HG03159 (cell line): ENCODE results near the gene NR6A1.
"Not testable (repeated sequence)": the region's sequence is repeated elsewhere in the genome, so short reads cannot be mapped to it uniquely, and the experiment has no call there.

Source experiments
- ATAC-seq: cut with Tn5 transposase; IDR thresholded peaks from one replicate; pipeline ENCODE4 v1.9.1; 2021; ENCODE audit warnings: mild to moderate bottlenecking, moderate library complexity; ENCODE audit not compliant: unreplicated experiment

The NR6A1 gene

DNA sequence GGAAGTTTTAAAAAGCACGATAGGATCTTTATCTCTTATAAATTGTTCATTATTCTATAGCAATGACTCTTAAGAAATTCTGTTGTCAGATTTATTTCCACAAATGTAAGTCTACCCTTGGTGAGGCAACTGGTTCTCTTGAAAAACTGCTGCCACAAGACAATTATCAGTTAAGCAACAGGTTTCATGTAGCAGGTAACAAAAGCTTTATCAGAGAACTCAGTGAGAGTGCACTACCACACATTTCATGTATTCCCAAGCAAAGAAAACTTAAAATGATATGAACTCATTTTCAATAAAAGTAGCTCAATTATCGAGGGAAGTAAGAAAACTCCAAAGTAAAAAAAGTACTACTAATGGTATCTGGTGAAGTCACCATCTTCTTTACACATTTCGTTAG, 9.4 kb downstream of the NR6A1 start:
- no peak for ATAC-seq

- no peak for ATAC-seq
Measured at GRCh38 chr9:124761196-124761595, 9.9 kb downstream of the NR6A1 start.

DNA sequence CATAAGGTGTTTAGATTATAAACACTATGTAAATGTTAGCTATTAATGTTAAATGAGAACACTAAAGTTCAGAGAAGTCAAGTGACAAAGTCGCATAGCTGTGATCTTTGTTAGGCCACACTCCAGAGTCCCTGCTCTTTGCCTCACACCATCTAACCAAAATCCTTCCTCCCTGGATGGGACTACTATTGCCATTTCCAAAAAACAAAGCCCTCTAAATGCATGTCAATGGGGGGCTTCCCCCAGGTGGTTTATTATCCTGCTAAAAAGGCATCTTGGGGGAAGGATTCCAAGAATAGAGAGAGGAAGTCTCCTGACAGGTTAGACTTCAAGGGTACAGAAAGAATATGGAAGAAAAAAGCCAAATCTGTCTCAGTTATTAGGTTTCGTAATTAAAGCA, 10.4 kb downstream of the NR6A1 start:
- ATAC-seq, result no peak

GRCh38 chr9:124759327-124759726, 11.8 kb downstream of the NR6A1 start:
- ATAC-seq, result no peak

DNA sequence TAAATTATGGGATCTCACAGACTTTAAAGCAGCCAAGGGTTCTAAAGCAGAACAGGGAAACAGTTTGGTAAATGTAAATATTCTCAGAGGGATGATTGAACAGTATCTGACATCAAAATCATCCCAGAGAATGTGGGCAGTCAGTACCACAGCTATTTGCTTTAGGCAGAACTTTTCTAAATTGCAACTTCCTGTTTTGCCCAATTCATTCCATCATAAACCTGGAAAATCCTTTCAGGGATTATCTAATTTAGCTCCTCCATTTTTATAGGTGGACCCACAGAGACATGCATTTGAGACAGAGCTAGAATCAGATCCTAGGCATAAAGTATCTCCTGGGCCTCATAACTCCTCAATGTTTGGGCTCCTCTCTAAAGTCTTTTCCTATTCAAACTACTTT, 12.4 kb downstream of the NR6A1 start:
- ATAC-seq, result no peak

- no peak for ATAC-seq
Measured at GRCh38 chr9:124758061-124758460, 13.1 kb downstream of the NR6A1 start.

- ATAC-seq, result no peak
Measured at GRCh38 chr9:124757616-124758015, 13.5 kb downstream of the NR6A1 start.

DNA sequence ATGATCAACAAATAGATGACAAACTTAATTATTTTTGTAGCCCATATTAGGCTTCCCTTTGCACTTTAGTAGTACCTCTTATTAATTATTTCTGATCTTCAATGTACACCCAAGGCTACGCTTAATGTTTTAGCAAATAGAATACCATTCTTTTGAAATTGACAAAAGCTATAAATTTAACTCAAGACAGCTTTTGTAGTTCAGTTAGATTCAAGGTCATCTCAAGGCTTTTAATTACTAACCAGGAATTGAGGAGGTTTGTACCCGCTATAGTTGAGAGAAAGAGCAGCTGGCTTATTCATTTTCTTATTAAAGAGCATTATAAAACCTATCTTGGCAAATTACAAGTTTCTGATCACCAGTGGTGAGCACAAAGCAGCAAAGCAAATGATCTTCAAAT, 15.1 kb downstream of the NR6A1 start:
- no peak for ATAC-seq

DNA sequence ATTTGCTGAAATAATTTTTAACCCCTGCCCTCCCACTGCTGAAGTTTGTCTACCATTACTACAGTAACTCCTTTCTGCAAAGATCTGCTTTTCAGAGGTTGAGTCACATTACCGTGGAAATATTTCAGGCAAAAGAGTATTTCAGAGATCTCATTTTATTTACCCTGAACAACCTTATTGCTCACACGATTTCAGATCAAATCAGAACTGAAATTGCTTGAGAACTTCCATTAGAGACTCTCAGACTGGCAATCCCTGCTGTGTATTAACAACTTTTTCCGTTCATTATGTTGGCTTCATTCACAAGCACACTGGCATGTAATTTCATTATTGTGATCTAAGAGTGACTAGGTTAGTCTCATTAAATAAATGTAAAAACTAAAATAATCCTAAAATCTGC, 16.1 kb downstream of the NR6A1 start:
- no peak for ATAC-seq

GRCh38 chr9:124754289-124754688, 16.8 kb downstream of the NR6A1 start:
- no peak for ATAC-seq

- no peak for ATAC-seq
Measured at GRCh38 chr9:124752967-124753366, 18.1 kb downstream of the NR6A1 start.

DNA sequence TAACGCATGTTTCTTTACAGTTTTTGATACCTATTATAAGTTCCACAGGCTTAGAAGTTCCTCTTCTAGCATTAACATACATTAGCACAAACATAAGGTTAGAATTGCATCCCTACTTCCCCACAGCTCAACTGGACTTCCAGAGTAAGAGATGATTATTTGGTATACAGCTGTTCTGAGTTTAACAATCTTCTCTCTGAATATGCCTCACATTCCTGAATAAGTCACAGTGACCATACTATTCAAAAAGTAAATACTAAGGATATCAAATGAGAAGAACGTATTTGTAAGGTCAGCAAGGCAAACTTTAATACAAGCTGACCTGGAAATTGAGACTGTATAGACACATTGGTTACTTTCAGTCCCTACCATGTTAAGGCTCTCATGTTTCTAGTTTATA, 21.3 kb downstream of the NR6A1 start:
- no peak for ATAC-seq

- ATAC-seq, result no peak
Measured at GRCh38 chr9:124749284-124749683, 21.8 kb downstream of the NR6A1 start.

- no peak for ATAC-seq
Measured at GRCh38 chr9:124747065-124747464, 24.0 kb downstream of the NR6A1 start.

GRCh38 chr9:124743686-124744348, 27.3 kb downstream of the NR6A1 start:
- ATAC-seq, result no peak

GRCh38 chr9:124742940-124743339, 28.2 kb downstream of the NR6A1 start:
- ATAC-seq, result no peak

DNA sequence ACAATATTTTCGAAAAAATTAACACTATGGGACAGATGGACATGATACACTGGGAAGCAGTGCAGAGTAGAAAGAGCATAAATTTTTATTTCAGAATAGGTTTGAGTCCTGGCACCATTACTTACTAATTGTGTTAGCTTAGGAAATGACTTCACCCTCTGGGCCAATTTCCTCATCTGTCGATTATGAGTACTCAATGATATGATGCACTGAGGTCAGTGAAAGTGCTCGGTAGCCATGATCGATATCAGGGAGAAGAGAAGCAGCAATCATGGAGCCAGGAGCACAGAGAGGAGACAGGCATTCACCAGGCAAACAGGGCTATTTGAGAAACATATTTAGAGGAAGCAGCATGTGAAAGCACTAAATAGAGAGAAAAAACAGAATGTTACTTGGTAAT, 29.4 kb downstream of the NR6A1 start:
- ATAC-seq, result no peak

- ATAC-seq, result no peak
Measured at GRCh38 chr9:124741149-124741548, 30.0 kb downstream of the NR6A1 start.

DNA sequence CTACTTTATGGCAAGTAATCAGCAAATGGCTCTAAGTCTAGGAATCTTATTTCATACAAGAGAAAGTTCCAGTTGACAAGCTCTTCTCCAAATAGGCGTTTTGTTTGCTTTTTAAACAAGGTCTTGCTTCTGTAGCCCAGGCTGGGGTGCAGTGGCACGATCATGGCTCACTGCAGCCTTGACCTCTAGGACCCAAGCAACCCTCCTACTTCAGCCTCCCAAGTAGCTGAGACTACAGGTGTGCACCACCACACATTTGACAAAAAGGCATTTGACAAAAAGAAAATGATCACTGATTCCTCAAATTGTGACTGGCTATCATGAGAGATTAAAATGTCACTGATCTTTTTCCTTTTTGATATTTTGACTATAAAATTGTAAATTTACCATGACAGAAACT, 31.8 kb downstream of the NR6A1 start:
- ATAC-seq, result no peak

DNA sequence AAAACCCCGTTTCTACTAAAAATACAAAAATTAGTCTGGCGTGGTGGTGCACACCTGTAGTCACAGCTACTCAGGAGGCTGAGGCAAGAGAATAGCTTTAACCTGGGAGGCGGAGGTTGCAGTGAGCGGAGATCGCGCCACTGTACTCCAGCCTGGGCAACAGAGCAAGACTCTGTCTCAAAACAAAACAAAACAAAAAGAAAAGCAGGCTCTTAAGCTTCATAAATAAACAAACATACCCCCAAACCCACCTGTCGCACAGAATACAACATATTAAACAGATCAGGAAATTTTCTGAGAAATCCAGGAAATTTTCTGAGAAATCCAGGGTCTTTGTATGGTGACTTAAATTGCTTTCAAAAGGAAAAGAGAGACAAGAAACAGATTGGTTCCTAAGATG, 33.0 kb downstream of the NR6A1 start:
- not testable (repeated sequence) for ATAC-seq

DNA sequence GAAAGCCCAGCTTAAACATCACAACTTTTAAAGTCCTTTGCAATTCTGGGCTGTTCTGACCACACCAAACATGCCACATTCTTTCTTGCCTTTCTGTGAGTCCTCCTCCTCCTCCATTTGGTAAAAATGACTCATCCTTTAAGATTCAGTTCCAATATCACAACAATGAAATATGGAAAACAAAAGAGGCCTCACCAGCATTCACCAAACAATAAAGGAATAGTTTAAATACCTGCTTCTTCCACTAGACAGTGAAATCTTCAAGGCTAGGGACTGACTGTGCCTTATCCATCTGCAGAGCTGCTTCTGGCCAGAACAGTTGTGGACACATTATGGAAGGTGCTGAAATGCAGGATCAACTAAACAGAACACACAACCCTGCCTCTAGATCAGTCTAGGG, 36.0 kb downstream of the NR6A1 start:
- ATAC-seq, result no peak

DNA sequence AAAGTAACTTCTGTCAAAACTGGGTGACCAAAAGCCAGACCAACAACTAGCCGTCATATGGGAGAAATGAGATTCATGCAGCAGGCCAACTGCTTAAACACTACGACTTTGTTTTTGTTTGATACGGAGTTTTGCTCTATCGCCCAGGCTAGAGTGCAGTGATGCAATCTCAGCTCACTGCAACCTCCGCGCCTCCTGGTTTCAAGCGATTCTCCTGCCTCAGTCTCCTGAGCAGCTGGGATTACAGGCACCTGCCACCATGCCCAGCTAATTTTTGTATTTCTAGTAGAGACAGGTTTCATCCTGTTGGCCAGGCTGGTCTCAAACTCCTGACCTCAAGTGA, 36.4 kb downstream of the NR6A1 start:
- ATAC-seq, result not testable (repeated sequence)

DNA sequence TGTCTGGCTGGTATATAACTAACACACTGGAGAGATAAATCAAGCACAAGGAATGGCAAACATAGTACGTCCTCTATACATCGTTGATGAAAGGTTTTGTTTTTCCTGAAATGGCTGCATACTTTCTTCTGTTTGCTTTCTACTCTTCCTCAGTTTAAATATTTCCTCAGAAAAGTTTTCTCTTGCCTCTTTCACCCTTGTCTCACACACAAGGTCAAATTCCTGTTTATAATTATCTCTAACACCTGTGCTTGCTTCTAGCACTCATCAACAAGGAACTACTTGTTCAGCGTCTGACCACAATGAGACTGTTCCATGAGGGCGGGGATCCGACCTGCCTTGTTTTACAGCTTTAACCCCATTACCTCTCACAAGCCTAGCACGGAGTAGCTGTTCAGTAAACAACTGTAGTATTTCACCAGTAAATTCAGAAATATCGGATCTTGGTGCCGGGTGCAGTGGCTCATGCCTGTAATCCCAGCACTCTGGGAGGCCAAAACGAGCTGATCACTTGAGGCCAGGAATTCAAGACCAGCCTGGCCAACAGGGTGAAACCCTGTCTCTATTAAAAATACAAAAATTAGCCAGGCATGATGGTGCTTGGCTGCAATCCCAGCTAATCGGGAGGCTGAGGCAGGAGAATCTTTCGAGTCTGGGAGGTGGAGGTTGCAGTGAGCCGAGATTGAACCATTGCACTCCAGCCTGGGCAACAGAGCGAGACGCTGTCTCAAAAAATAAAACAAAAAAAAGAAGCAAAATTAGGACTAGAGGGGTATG, 37.0 kb downstream of the NR6A1 start:
- ATAC-seq, result no peak
